NCI-H1105 treated with DMSO at 0.1 percent for 48 hours (cell line): ENCODE measurements around the gene LDOC1.
"Not testable (repeated sequence)": the region's sequence is repeated elsewhere in the genome, so short reads cannot be mapped to it uniquely, and the experiment has no call there.

Source experiments
- DNase-seq: peaks from one replicate; lab custom pipeline; 2025; lab: John Stamatoyannopoulos, UW

LDOC1 gene

DNA sequence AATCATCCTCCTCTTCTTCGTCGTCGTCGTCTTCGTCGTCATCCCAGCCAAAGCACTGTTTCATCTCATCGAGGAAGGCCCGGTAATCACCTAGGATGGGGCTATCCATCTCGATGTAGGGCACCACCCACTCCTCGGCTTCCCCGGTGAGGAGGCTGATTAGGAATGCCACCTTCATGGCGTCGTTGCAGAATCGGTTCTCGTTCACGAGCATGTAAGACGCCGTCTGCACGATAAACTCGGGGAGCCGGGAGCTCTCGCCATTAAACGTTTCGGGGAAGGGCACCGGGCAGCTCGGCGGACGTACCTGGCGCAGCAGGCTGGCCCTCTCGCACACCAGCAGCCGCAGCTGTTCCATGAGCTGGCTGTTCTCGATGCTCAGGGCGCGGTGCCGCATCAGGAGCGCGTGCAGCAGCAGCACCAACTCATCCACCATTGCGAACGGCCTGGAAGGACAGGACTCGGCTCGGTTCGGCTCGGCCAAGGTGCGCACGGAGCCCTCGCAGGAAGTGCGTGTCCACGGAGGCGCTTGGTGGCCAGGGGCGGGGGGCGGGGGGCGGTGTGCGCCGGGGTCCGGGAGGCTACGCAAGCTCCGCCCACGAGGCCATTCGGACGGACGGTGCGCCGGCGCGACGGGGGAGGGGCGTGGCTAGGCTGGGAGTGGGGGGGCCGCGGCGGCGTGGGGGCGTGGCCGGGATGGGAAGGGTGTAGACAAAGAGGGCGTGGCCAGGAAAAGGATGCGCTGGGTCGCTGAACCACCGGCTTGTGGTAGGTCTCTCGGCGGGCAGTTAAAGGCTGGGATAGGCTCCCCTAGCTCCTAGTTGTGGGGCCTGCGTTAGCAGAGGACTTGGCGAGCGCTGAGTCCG is at the start of gene LDOC1:
LDOC1 (minus strand) TSS at position 544 of the 866 bp plus-strand sequence; CDS start at position 436, 108 bp downstream.
- peak; percentile 63 for DNase-seq

GRCh38 chrX:141221611-141222010 is 44.7 kb upstream of the LDOC1 start:
- DNase-seq, result no peak

GRCh38 chrX:141220342-141221008 is 43.5 kb upstream of the LDOC1 start:
- no peak for DNase-seq

GRCh38 chrX:141214196-141214595 is 37.3 kb upstream of the LDOC1 start:
- DNase-seq, result no peak

GRCh38 chrX:141201962-141202361 is 25.0 kb upstream of the LDOC1 start:
- no peak for DNase-seq

DNA sequence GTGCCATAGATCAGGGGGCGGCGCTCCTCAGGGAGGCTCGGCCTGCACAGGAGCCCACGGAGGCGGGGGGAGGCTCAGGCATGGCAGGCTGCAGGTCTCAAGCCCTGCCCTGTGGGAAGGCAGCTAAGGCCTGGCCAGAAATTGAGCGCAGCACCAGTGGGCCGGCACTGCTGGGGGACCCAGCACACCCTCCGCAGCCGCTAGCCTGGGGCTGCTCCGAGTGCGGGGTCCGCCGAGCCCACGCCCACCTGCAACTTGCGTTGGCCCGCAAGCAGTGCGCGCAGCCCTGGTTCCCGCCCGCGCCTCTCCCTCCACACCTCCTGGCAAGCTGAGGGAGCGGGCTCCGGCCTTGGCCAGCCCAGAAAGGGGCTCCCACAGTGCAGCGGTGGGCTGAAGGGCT is 11.6 kb upstream of the LDOC1 start:
- DNase-seq, result not testable (repeated sequence)

DNA sequence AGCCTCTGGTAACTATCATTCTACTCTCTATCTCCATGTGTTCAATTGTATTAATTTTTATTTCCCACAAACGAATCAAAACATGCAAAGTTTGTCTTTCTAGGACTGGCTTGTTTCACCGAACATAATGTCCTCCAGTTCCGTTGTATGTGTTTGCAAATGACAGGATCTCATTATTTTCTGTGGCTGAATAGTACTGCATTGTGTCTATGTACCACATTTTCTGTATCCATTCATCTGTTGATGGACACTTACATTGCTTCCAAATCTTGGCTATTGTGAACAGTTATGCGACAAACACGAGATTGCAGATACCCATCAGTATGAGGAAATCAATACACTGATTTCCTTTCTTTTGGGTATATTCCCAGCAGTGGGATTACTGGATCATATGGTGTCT is 8.4 kb upstream of the LDOC1 start:
- no peak for DNase-seq

- no peak for DNase-seq
Measured at GRCh38 chrX:141183000-141183399, 6.1 kb upstream of the LDOC1 start.

GRCh38 chrX:141180851-141181250 is 3.9 kb upstream of the LDOC1 start:
- DNase-seq, result no peak

GRCh38 chrX:141175786-141176185 is 1.1 kb downstream of the LDOC1 start:
- peak; percentile 7 for DNase-seq

DNA sequence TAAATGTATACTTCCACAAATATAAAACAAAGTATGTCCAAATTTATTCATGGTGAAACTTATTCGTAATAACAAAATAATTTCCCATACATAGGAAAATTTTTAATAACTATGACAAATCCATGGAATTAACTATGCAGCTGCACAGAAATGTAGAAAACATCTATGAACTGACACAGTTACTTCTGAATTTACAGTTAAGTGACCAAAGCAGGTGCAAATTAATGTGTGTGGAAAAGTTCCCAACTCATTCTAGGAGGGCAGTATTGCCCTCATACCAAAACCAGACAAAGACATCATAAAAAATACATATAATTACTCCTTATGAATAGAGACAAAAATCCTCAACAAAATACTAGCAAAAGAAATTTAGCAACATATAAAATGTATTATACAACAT is 12.5 kb downstream of the LDOC1 start:
- no peak for DNase-seq

- no peak for DNase-seq
Measured at GRCh38 chrX:141158084-141158483, 18.8 kb downstream of the LDOC1 start.

- DNase-seq, result not testable (repeated sequence)
Measured at GRCh38 chrX:141155231-141155630, 21.7 kb downstream of the LDOC1 start.

DNA sequence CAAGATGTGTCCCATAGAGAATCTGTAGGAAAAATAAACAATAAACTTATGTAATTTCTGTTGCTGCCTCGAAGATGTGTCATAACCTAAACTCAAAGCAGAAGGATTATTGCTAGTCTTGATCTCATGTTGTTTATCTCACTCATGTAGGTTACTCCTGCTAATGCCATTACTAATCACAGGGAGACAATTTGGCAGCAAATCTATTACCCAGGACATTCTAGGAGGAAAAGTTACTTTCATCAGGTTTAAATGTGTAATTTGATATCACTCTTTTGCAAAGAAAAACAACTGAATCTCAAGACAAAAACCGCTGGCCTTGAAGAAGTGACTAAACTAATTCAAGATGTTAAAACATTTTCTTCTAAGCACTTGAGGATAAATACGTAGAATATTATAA is 34.0 kb downstream of the LDOC1 start:
- DNase-seq, result no peak

GRCh38 chrX:141133272-141133671 is 43.7 kb downstream of the LDOC1 start:
- DNase-seq, result no peak

DNA sequence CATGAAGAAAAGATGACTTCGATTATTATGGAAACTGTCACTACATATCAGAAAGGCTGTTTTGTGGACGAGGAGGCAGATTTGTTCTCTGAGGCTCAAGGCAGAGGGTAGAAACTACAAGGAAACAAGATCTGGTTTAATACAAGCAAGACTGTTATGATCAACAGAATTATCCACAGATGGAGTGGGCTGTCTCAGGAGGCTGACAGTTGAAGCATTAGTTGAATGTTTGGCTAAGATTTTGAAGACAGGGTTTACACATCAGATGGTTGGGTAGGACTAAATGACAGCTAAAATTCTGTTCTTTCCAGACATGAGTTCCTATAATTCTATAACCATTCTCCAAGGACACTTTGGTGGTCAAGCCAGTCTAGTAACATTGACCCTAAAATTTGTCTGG is 49.8 kb downstream of the LDOC1 start:
- no peak for DNase-seq
